CD1c-positive myeloid dendritic cell (primary cell): ENCODE data around the gene CFDP1.
"Not testable (repeated sequence)": the region's sequence is repeated elsewhere in the genome, so short reads cannot be mapped to it uniquely, and the experiment has no call there.

Experiments
- DNase-seq: peaks from one replicate; pipeline ENCODE4 v3.0.0-alpha.2; 2016; ENCODE audit errors: extremely low spot score

CFDP1 gene

GRCh38 chr16:75458439-75458838, 25.1 kb upstream of the CFDP1 start:
- no peak for DNase-seq

DNA sequence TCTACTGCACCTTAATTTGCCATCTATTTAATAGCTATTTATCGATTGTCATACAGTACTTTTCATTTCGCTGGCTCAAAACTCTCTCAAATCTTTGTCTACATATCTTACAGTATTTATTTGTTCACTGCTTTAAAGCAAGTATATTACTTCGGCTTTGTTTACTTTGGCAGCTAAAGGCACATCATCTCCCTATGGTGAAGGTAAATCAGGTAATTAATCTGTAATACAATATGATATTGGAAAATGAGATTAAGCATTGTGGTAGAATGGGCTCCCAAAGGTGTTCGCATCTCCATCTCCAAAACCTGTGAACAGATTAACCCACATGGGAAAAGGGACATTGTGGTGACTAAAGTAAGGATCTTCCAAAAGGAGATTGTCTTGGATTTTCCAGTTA, 24.7 kb upstream of the CFDP1 start:
- no peak for DNase-seq

DNA sequence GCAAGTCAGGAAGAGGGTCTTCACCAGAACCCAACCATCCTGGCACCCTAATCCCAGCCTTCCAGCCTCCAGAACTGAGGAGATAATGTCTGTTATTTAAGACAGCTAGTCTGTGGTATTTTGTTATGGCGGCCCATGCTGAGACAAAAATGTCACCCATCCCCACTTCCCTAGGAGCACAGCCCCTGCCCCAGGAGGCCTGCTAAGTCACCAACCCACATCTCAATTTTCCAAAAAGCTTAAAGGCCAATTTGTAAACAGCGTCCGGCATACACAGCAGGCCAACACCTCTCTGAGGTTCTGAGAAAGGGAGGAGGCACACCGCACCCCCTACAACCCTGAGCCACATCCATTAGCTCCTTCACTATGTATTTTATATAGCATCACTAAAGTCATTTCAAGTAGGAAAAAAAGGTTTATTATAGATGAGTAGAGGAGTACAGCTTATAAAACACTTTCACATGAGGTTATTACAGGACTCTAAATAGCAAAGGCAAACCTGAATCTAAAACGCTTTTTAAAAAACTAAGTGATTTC, 24.2 kb upstream of the CFDP1 start:
- DNase-seq, result no peak

- no peak for DNase-seq
These were observed 23.7 kb upstream of the CFDP1 start for GRCh38 chr16:75456971-75457370.

- DNase-seq, result not testable (repeated sequence)
These were observed 23.2 kb upstream of the CFDP1 start for GRCh38 chr16:75456486-75456885.

- DNase-seq, result no peak
These were observed 22.4 kb upstream of the CFDP1 start for GRCh38 chr16:75455677-75456076.

GRCh38 chr16:75452464-75453190, 19.3 kb upstream of the CFDP1 start:
- no peak for DNase-seq

DNA sequence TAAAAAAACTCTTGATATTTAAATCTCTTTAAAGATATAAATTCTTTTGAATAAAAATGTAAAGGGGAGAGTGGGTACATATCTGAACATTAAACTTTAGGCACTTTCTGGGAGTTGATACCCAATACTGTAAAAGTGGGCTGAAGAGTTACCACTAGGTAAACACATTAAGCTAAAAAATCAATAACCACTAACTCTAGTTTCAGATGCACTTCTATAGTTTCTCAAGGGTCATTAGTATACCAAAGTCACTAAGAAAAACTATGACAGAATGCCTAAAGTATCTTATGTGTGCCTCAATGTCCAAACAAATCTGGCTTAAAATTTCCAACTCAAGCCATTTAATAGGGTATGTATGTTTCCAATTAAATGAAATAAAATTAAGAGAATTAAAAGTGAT, 13.1 kb upstream of the CFDP1 start:
- DNase-seq, result no peak

- DNase-seq, result no peak
These were observed 12.0 kb upstream of the CFDP1 start for GRCh38 chr16:75445298-75445697.

DNA sequence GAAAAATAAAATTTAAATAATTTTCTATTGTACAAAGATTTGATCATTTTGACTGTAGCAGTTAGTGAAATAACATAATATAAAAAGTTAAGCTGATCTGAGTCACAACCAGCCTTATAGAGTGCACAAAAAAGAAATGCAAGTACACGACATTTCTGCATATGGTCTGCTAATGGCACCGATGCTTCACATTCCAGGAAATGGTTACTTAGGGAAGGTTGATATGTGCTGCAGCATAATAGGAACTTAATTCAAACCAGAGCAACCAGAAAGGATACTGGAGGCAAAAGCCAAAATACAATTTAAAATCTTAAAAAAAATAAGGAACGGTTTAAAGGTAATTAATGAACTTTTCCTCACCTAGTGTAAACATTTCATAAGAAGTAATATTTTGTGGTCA, 10.0 kb upstream of the CFDP1 start:
- no peak for DNase-seq

DNA sequence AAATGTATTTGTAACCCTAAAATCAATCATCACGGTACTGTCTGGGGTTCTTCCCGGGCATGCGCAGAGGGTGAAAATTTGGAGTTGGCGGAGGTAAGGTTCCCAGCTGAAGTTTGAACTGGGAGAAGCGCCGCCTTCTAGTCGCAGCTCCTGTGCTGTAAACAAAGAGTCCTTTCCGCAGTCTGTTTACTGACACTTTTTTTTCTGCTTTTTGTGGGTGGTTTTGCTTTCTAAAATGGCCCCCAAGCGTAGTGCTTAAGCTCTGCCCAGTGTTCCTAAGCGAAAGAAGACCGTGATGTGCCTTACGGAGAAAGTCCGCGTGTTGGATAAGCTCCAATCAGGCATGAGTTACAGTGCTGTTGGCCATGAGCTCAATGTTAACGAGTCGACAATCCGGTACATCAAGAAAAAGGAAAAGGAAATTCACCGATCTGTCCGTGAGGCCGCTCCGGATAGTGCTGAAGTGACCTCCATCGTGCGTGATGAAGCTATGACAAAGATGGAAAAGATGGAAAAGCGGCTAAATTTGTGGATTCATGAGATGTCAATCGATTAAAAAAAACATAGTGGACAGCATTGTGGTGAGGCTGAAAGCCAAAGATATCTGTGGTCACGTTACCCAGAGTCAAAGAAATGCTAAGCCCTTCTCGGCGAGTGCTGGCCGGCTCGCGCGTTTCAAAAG, 570 bp upstream of the CFDP1 start:
- peak; percentile 91 for DNase-seq

DNA sequence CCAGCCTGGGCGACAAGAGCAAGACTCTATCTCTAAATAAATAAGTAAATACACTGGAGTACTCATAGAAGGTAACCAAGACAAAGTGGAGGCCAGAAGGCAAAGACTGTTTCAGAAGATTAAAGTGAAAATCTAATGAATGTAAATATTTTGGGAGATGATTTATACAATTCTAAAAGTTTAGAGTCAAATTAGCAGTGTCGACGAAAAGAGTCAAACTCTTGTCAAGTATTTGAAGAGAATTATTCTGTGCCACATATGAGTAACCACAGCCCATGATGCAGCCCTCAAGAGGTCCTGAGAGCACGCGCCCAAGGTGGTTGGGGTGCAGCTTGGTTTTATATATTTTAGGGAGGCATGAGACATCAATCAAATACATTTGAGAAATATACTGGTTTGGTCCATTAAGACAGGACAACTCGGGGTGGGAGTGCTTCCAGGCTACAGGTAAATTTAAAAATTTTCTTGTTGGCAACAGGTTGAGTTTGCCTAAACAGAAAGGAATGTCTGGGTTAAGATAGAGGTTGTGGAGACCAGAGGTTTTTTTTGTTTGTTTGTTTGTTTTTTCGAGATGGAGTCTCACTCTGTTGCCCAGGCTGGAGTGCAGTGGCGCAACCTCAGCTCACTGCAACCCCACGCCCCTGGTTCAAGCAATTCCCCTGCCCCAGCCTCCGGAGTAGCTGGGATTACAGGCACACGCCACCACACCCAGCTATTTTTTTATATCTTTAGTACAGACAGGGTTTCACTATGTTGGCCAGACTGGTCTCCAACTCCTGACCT, 3.5 kb downstream of the CFDP1 start:
- no peak for DNase-seq

- DNase-seq, result not testable (repeated sequence)
These were observed 6.8 kb downstream of the CFDP1 start for GRCh38 chr16:75426524-75426923.

GRCh38 chr16:75424105-75424762, 9.1 kb downstream of the CFDP1 start:
- not testable (repeated sequence) for DNase-seq

DNA sequence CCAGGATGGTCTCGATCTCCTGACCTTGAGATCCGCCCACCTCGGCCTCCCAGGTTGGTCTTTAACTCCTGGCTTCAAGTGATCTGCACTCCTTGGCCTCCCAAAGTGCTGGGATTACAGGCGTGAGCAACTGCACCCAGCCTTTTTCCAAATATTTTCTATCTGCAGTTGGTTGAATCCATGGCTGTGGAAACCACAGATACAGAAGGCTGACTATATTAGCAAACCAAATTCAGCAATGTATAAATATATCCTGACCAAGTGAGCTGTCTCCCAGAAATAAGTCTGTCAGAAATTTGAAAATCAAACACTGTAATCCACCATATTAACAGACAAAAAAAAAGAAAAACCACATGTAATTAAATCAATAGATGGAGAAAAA, 9.6 kb downstream of the CFDP1 start:
- no peak for DNase-seq

- no peak for DNase-seq
These were observed 11.5 kb downstream of the CFDP1 start for GRCh38 chr16:75421820-75422126.

DNA sequence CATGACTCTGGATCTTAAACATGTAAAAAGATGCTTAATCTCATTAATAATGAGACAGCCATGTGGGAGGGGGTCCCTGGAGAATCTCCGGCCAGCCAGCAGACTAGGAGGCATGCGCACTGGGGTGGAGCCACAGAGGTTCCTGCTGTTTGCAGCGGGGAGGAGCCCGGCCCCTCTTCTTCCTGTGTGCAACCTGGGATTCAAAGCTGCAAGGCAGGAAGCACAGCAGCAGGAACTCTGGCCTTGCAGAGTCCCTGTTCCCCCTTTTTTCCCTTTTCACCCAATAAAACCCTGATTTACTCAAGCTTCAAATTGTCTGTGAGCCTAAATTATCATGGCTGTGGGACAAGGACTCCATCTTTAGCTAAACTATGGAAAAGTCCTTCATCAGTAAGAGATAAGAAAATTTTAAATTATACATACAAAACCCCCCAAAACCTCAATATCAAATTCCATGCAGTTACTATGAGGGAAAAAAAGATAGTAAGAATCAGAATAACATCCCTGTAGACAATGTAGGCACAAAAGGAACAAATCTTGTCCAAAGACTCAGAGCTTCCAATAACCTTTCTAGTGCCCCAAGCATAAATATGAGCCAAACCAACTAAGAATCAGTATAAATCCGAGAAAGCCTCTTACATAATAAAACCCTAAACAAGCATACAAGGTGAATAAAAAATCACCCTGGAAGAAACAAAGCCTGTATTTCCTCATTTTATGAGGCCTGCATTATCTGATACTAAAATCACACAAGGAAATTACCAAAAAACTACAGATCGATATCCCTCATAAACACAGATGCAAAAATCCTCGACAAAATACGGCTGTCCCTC, 12.1 kb downstream of the CFDP1 start:
- DNase-seq, result peak; percentile 47

GRCh38 chr16:75416904-75417565, 16.3 kb downstream of the CFDP1 start:
- no peak for DNase-seq

DNA sequence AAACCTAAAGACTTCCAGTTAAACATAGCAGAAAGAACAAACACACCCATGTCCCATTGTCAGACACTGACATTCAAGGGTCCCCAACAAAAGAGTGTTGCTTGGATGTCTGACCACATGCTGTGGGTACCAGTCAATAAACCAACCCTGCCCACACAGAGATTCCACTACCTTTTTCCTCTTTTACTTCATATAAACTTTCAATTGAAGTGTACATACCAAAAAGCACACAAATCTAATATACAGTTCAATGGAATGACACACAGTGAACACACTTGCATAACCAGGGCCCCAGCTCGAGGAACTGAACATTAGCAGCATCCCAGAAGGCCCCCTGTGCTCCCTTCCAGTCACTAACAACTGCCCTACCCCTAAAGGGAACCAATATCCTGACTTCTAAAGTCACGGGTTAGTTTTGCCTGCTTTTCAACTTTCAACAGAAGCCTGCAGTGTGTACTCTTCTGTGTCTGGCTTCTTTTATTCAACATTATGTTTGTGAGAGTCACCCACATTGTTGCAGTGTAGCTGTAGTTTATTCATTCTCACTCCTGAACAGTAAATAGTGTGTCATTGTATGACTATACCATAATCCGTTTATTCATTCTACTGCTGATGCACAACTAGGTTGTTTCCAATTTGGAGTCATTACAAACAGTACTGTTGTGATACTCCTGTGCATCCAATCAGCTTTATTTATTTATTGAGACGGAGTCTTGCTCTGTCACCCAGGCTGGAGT, 18.0 kb downstream of the CFDP1 start:
- DNase-seq, result no peak

GRCh38 chr16:75413951-75414350, 19.4 kb downstream of the CFDP1 start:
- no peak for DNase-seq
